ENCODE results near the gene SSR4.

The SSR4 gene

GRCh38 chrX:153800746-153801145, 6.3 kb downstream of the SSR4 start:
- peaks cover 8 to 94% (median 58%) of the 10 kb centered on the region in 11 experiments; a peak in 20 of 22 replicates for H3K9me3 ChIP-seq (replicated peaks in 1 of 11)
- H3K27ac ChIP-seq: no peak overlapping the region
- peaks cover 19 to 36% (median 32%) of the 10 kb centered on the region in 11 experiments; a peak in 21 of 22 replicates for H3K36me3 ChIP-seq
- H3K27me3 ChIP-seq: peaks cover 0 to 39% (median 12%) of the 10 kb centered on the region in 11 experiments; a peak in 10 of 22 replicates
- peaks cover 11 to 18% (median 17%) of the 10 kb centered on the region in 10 experiments; a peak in 19 of 20 replicates for H3K4me1 ChIP-seq
- no peak overlapping the region for H3K4me3 ChIP-seq
- TF ChIP-seq Cebpa-rat (IDR thresholded peaks at IDR 0.05): no peak
- no peak overlapping the region for H3K9ac ChIP-seq
- H3K4me2 ChIP-seq: no peak overlapping the region
- peaks cover 0 to 54% (median 31%) of the 10 kb centered on the region in 11 experiments; a peak in 17 of 22 replicates for H4K20me1 ChIP-seq

DNA sequence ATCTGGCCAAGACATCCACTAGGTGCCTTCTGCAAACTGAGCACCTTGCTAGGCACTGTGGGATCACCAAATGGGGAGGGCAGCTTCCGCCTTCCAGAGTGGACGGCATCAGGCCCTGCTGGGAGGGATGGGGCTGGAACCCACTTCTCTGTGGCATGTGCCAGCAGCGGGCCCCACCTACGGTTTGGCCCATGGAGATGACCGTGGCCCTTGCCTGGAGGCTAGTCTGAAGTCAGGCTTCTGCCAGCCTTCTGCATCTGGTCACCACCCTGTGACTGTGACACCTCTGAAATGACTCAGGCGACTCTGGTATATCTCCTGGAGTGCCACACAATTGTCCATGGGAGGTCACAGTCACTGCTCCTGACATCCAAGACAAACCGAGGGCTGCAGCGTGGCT, 7.2 kb downstream of the SSR4 start:
- Histone ChIP-seq H4K20me1 (peaks cover 0 to 45% (median 23%) of the 10 kb centered on the region in 11 experiments; a peak in 17 of 22 replicates), H3K27me3 (peaks cover 0 to 45% (median 12%) of the 10 kb centered on the region in 11 experiments; a peak in 12 of 22 replicates), H3K4me2 (no peak overlapping the region), H3K4me1 (peaks cover 2 to 9% (median 8%) of the 10 kb centered on the region in 10 experiments; a peak in 17 of 20 replicates), H3K27ac (no peak overlapping the region), H3K36me3 (peaks cover 19 to 27% (median 25%) of the 10 kb centered on the region in 11 experiments; a peak in 21 of 22 replicates), H3K4me3 (no peak overlapping the region), H3K9me3 (replicated peaks in 1 of 11) (peaks cover 8 to 94% (median 56%) of the 10 kb centered on the region in 11 experiments; a peak in 20 of 22 replicates), H3K9ac (no peak overlapping the region)
- TF ChIP-seq Cebpa-rat (IDR thresholded peaks at IDR 0.05): no peak

DNA sequence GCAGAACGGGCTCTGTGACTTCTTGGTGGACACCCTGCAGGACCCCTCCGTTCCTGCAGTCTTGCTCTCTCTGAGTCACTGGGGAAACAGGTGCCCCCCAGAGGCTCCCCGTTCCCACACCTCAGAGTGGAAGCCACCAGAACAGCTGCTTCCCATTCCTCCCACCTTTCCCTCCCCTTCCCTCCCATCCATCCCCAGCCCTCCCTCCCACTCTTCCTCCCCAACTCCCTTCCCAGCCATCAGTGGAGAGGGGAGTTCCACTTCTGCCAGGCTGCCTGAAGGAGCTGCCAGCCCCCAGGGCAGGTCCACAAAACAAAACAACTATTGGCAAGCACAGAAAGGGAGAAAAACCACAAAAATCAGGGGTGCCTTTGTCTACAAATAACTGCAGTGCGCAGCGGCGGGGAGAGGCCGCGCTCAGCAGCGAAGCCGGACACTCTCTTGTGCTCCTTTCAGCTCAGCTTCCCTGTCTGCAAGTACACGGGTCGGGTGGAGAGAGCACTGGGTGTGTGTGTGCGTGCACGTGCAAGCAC, 8.1 kb downstream of the SSR4 start:
- H3K4me2 ChIP-seq: no peak overlapping the region
- peaks cover 10 to 18% (median 16%) of the 10 kb centered on the region in 11 experiments; a peak in 21 of 22 replicates for H3K36me3 ChIP-seq
- no peak overlapping the region for H3K9ac ChIP-seq
- peaks cover 0 to 4% (median 0%) of the 10 kb centered on the region in 10 experiments; a peak in 3 of 20 replicates for H3K4me1 ChIP-seq
- no peak overlapping the region for H3K27ac ChIP-seq
- no peak for TF ChIP-seq Cebpa-rat (IDR thresholded peaks at IDR 0.05)
- peaks cover 0 to 36% (median 14%) of the 10 kb centered on the region in 11 experiments; a peak in 14 of 22 replicates for H4K20me1 ChIP-seq
- H3K9me3 ChIP-seq (replicated peaks in 1 of 11): peaks cover under 1 to 91% (median 53%) of the 10 kb centered on the region in 11 experiments; a peak in 19 of 22 replicates
- no peak overlapping the region for H3K4me3 ChIP-seq
- peaks cover 0 to 38% (median 14%) of the 10 kb centered on the region in 11 experiments; a peak in 12 of 22 replicates for H3K27me3 ChIP-seq

- peaks cover 0 to 89% (median 53%) of the 10 kb centered on the region in 11 experiments; a peak in 18 of 22 replicates for H3K9me3 ChIP-seq (replicated peaks in 1 of 11)
- no peak overlapping the region for H3K4me3 ChIP-seq
- H3K27me3 ChIP-seq: peaks cover 0 to 42% (median 14%) of the 10 kb centered on the region in 11 experiments; a peak in 13 of 22 replicates
- peaks cover 4 to 10% (median 9%) of the 10 kb centered on the region in 11 experiments; a peak in 20 of 22 replicates for H3K36me3 ChIP-seq
- H4K20me1 ChIP-seq: peaks cover 0 to 30% (median 8%) of the 10 kb centered on the region in 11 experiments; a peak in 10 of 22 replicates
- TF ChIP-seq Cebpa-rat (IDR thresholded peaks at IDR 0.05): no peak
- H3K27ac ChIP-seq: no peak overlapping the region
- H3K9ac ChIP-seq: no peak overlapping the region
- H3K4me1 ChIP-seq: peaks cover 0 to 4% (median 0%) of the 10 kb centered on the region in 10 experiments; a peak in 2 of 20 replicates
- no peak overlapping the region for H3K4me2 ChIP-seq
Measured at GRCh38 chrX:153803211-153804099, 9.0 kb downstream of the SSR4 start.

DNA sequence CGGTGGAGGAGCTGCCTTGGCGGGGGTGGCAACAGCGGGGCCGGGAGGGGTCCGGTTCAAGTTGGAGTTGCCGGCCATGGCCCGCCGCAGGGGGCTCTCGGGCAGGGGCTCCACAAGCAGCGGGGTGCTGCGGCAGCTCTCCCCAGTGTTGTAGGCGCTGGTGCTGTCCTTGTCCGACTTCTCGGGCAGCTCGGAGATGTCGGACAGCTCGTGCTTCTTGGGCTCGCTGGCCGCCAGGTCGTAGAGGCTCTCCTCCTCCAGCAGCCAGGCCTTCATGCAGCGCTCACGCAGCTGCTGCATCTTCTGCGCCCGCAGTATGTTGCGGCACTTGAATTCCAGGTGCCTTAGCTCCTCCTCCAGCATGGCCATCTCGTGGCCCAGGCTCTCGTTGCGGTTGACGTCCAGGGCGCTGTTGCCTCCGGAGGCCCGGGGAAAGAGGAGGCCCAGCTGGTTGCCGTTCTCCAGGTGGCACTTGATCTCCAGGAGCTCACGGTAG, 9.7 kb downstream of the SSR4 start:
- TF ChIP-seq Cebpa-rat (IDR thresholded peaks at IDR 0.05): no peak
- H3K27me3 ChIP-seq: peaks cover 0 to 44% (median 21%) of the 10 kb centered on the region in 11 experiments; a peak in 14 of 22 replicates
- H3K9me3 ChIP-seq (replicated peaks in 1 of 11): peaks cover 0 to 87% (median 57%) of the 10 kb centered on the region in 11 experiments; a peak in 17 of 22 replicates
- H3K9ac ChIP-seq: no peak overlapping the region
- peaks cover 0 to 4% (median 2%) of the 10 kb centered on the region in 11 experiments; a peak in 12 of 22 replicates for H3K36me3 ChIP-seq
- H4K20me1 ChIP-seq: peaks cover 0 to 23% (median 2%) of the 10 kb centered on the region in 11 experiments; a peak in 10 of 22 replicates
- H3K4me3 ChIP-seq: no peak overlapping the region
- H3K4me2 ChIP-seq: no peak overlapping the region
- H3K27ac ChIP-seq: no peak overlapping the region
- H3K4me1 ChIP-seq: peaks cover 0 to 4% (median 0%) of the 10 kb centered on the region in 10 experiments; a peak in 2 of 20 replicates

DNA sequence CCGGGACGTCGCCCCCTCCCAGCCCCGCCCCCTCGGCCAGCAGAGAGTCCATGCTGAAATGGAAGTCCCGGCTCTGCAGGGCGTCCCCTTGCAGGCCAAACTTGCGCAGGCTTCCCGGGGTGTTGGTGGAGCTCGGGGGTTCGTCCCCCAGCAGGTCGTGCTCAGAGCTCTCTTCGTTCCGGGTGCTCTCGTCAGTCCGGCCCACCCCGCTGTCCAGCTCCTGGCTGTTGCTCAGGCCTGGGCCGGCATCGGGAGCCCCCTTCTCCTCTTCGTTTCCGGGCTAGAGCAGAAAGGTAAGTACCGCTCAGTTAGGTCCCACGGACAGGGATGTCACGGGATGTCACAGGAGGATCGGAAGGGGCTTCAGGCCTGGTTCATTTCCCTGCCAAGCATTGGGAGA, 10.2 kb downstream of the SSR4 start:
- Histone ChIP-seq H3K4me1 (peaks cover 0 to 4% (median 0%) of the 10 kb centered on the region in 10 experiments; a peak in 2 of 20 replicates), H3K27ac (no peak overlapping the region), H3K9ac (no peak overlapping the region), H3K4me2 (no peak overlapping the region), H3K27me3 (peaks cover 1 to 45% (median 24%) of the 10 kb centered on the region in 11 experiments; a peak in 16 of 22 replicates), H4K20me1 (peaks cover 0 to 18% (median 0%) of the 10 kb centered on the region in 11 experiments; a peak in 7 of 22 replicates), H3K9me3 (replicated peaks in 1 of 11) (peaks cover 0 to 83% (median 57%) of the 10 kb centered on the region in 11 experiments; a peak in 17 of 22 replicates), H3K36me3 (no peaks in the 10 kb centered on the region), H3K4me3 (no peak overlapping the region)
- no peak for TF ChIP-seq Cebpa-rat (IDR thresholded peaks at IDR 0.05)

DNA sequence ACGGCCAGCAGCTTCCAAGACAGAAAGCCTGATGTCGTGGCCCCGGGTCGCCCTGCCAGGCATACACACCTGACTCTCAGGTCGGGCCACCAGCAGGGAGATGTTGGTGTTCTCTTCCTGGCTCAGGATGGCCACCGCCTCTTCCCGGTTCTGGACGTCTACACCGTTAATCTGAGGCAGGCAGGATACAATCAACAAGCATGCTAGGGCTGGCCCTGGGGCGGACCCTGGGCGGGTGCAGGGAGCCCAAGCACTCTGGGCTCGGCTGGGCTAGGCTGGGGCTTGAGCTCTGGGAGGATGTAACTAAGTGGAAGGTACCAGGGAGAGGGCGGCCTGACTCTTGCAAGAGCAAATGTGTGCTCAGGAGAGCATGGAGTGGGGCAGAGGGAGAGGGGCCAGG, 11.0 kb downstream of the SSR4 start:
- Histone ChIP-seq H3K9me3 (replicated peaks in 1 of 11) (peaks cover 0 to 83% (median 62%) of the 10 kb centered on the region in 11 experiments; a peak in 17 of 22 replicates), H3K9ac (no peak overlapping the region), H3K36me3 (no peaks in the 10 kb centered on the region), H3K4me2 (no peak overlapping the region), H3K27ac (no peak overlapping the region), H3K4me1 (peaks cover 0 to 4% (median 0%) of the 10 kb centered on the region in 10 experiments; a peak in 2 of 20 replicates), H3K27me3 (peaks cover 9 to 48% (median 32%) of the 10 kb centered on the region in 11 experiments; a peak in 19 of 22 replicates), H3K4me3 (no peak overlapping the region), H4K20me1 (peaks cover 0 to 16% (median 0%) of the 10 kb centered on the region in 11 experiments; a peak in 6 of 22 replicates)
- TF ChIP-seq Cebpa-rat (IDR thresholded peaks at IDR 0.05): no peak

DNA sequence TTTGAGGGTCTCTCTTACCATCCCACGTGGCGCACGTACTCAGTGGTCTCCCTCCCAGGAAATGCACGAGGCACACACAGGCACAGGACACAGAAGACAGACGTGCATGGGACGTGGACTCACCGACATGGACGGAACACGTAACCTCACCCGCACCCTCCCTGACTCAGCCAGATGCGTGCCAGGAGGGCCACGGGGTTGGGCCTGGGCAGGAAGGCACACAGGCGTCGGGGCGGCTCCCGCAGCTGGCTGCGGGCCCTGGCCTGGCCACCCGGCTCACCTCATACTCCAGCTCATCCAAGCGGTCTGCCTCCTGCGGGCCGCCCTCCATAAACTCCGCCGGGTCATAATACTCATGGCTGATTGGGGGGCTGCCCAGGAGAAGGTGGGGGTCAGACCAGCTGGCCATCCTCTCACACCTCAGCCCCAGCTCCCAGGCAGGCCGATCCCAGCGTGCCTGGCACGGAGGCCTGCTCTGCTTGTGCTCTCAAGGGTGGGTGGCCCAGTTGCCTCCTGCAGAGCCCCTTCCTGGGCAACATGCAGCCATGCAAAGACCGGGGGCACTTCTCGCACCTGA, 12.6 kb downstream of the SSR4 start:
- H3K27ac ChIP-seq: no peak overlapping the region
- H3K4me1 ChIP-seq: peaks cover 0 to 3% (median 0%) of the 10 kb centered on the region in 10 experiments; a peak in 2 of 20 replicates
- H3K9ac ChIP-seq: no peak overlapping the region
- no peak overlapping the region for H3K4me3 ChIP-seq
- H4K20me1 ChIP-seq: peaks cover 0 to 7% (median 0%) of the 10 kb centered on the region in 11 experiments; a peak in 3 of 22 replicates
- peaks cover 0 to 69% (median 54%) of the 10 kb centered on the region in 11 experiments; a peak in 17 of 22 replicates for H3K9me3 ChIP-seq (replicated peaks in 1 of 11)
- no peak overlapping the region for H3K4me2 ChIP-seq
- peaks cover 23 to 60% (median 47%) of the 10 kb centered on the region in 11 experiments for H3K27me3 ChIP-seq
- TF ChIP-seq Cebpa-rat (IDR thresholded peaks at IDR 0.05): no peak
- H3K36me3 ChIP-seq: no peaks in the 10 kb centered on the region

Data from BLaER1 treated with 17β-estradiol and CSF1 and Interleukin-3, amounts not matched to agents 10 nM and 100 nM (cell line).